OCI-LY7 (cell line): Measurements from ENCODE around the gene RAPGEF5. TPM values are rescaled to one million over a fixed set of nuclear protein-coding genes. Genes with fewer than 3 reads are reported as not detected.

Experiments used
- BruUV-seq: library from RNA; stranded (reverse); fragments of 400-500 nt; replicated peaks from 2 replicates; lab custom pipeline; 2021; lab: Mats Ljungman, UMichigan
- CTCF ChIA-PET: fragments of 300-600 bp; sonication (Branson Sonifier 250); formaldehyde crosslinking; loops from one replicate; lab custom pipeline; 2022; ENCODE audit warnings: antibody characterized with exemption; ENCODE audit not compliant: unreplicated experiment; lab: Charles Lee
- POLR2A ChIA-PET: fragments of 300-600 bp; sonication (Branson Sonifier 250); formaldehyde crosslinking; loops from one replicate; lab custom pipeline; 2022; ENCODE audit warnings: antibody characterized with exemption; lab: Charles Lee
- DNase-seq: peaks from one replicate; pipeline ENCODE4 v3.0.0-alpha.2; 2015; ENCODE audit warnings: low spot score
- H2AFZ ChIP-seq: fragments of 200-600 bp; sonication (generic), shearing (Covaris generic); 2 replicates; pipeline ENCODE4 v1.6.1; 2014; ENCODE audit warnings: mild to moderate bottlenecking, antibody characterized with exemption, low read length, moderate library complexity
- H3K27ac ChIP-seq: fragments of 200-600 bp; sonication (generic); 2 replicates; pipeline ENCODE4 v1.5.1; 2014; ENCODE audit warnings: mixed run types, low read depth, mild to moderate bottlenecking, moderate library complexity, low read length, inconsistent platforms; ENCODE audit not compliant: poor library complexity, severe bottlenecking
- H3K36me3 ChIP-seq: fragments of 200-600 bp; sonication (generic); 2 replicates; pipeline ENCODE4 v1.6.1; 2014; ENCODE audit warnings: mild to moderate bottlenecking, antibody characterized with exemption, low read length, moderate library complexity, mixed read lengths; ENCODE audit not compliant: insufficient read depth
- H3K4me1 ChIP-seq: fragments of 200-600 bp; sonication (generic); 2 replicates; pipeline ENCODE4 v1.5.1; 2014; ENCODE audit warnings: mild to moderate bottlenecking, low read length; ENCODE audit not compliant: insufficient read depth, poor library complexity, severe bottlenecking
- H3K4me2 ChIP-seq: fragments of 200-600 bp; sonication (generic); 2 replicates; pipeline ENCODE4 v1.6.1; 2014; ENCODE audit warnings: mild to moderate bottlenecking, low read length
- H3K4me3 ChIP-seq: fragments of 200-600 bp; sonication (generic); 2 replicates; pipeline ENCODE4 v1.5.1; 2014; ENCODE audit warnings: mild to moderate bottlenecking, low read depth, low read length; ENCODE audit not compliant: poor library complexity, severe bottlenecking
- H3K79me2 ChIP-seq: fragments of 200-600 bp; sonication (generic); 2 replicates; pipeline ENCODE4 v1.6.1; 2016; ENCODE audit warnings: low read depth, mild to moderate bottlenecking, low read length, moderate library complexity, mixed read lengths; ENCODE audit not compliant: insufficient read depth
- H3K9me2 ChIP-seq: fragments of 200-600 bp; sonication (generic); 2 replicates; pipeline ENCODE4 v1.6.1; 2016; ENCODE audit warnings: mild to moderate bottlenecking, low read length, mixed read lengths; ENCODE audit not compliant: insufficient read depth
- H3K9me3 ChIP-seq: fragments of 200-600 bp; sonication (generic); 2 replicates; pipeline ENCODE4 v1.6.1; 2014; ENCODE audit warnings: mild to moderate bottlenecking, mixed run types, low read length, mixed read lengths
- H4K20me1 ChIP-seq: fragments of 200-600 bp; sonication (generic); 2 replicates; pipeline ENCODE4 v1.6.1; 2014; ENCODE audit warnings: mild to moderate bottlenecking, antibody characterized with exemption, low read length, moderate library complexity, mixed read lengths; ENCODE audit not compliant: insufficient read depth
- EZH2phosphoT487 ChIP-seq: fragments of 200-600 bp; sonication (generic); IDR thresholded peaks from 2 replicates; pipeline ENCODE4 v1.6.1; 2018; ENCODE audit warnings: low read depth, borderline replicate concordance, mild to moderate bottlenecking, mixed run types, antibody characterized with exemption, low read length, moderate library complexity, mixed read lengths
- intact Hi-C: fragments of 100-400 bp; cut with micrococcal nuclease; formaldehyde crosslinking; loops from one replicate; pipeline ENCODE4 v1.10.0; 2022; ENCODE audit not compliant: unreplicated experiment
- total RNA-seq, 2 experiments: library from RNA; depleted of rRNA in 1 of 2; stranded (reverse); fragments of >200 nt in 1 of 2; shearing (Covaris generic) in 1 of 2; gene quantifications; 2 replicates each; pipeline ENCODE4 v1.2.3, GENCODE V29; 2014 to 2022
- TF ChIP-seq, protein P1 (sequence below): fragments of 200-600 bp; sonication (generic); conservative IDR thresholded peaks from 2 replicates; pipeline ENCODE4 v1.5.1; 2014; ENCODE audit warnings: mild to moderate bottlenecking, antibody characterized with exemption, low read length, moderate library complexity, mixed read lengths

The RAPGEF5 gene
- total RNA-seq, 2 experiments from 2014 or later: 114 to 115 TPM

DNA sequence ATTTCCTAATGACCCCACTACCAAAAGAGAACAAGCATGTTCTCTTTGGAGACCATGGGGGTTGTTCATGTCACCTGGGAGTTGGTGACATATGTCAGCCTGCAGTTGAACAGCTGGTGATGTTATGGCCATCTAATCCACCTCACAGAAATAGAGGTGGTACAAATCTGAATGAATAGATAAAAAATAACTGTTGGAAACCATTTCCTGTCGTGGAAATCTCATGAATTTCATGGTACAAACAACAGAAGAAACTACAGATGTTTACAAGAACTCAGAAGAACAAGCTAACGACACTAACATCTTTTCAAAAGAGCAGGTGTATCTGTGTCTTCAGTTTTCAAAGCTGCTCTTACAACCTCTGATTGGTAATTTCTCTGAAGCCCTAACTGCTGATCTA, 81.3 kb downstream of the RAPGEF5 start:
- POLR2A ChIA-PET: interaction anchor here (0.9 to 1.2 kb wide), 2 partner anchors 16 to 24 kb away, joined by 3 to 6 read pairs; no protein-coding TSS in a partner anchor
- H4K20me1 ChIP-seq: no peaks in the 10 kb centered on the region
- H3K4me3 ChIP-seq: no peak overlapping the region
- H3K27ac ChIP-seq: no peak overlapping the region
- H3K9me2 ChIP-seq: no peaks in the 10 kb centered on the region
- intact Hi-C loops: no loop called here
- H3K9me3 ChIP-seq: no peaks in the 10 kb centered on the region
- peaks cover 14% of the 10 kb centered on the region; the same call in 1 of the 2 replicates for H3K79me2 ChIP-seq
- no peaks in the 10 kb centered on the region for H3K4me1 ChIP-seq
- no peak for DNase-seq
- no peak overlapping the region for H2AFZ ChIP-seq
- no TSS peak for BruUV-seq
- H3K4me2 ChIP-seq: no peak overlapping the region
- peaks cover 90% of the 10 kb centered on the region for H3K36me3 ChIP-seq
- CTCF ChIA-PET: no interaction called here
- TF ChIP-seq, protein P1, sequence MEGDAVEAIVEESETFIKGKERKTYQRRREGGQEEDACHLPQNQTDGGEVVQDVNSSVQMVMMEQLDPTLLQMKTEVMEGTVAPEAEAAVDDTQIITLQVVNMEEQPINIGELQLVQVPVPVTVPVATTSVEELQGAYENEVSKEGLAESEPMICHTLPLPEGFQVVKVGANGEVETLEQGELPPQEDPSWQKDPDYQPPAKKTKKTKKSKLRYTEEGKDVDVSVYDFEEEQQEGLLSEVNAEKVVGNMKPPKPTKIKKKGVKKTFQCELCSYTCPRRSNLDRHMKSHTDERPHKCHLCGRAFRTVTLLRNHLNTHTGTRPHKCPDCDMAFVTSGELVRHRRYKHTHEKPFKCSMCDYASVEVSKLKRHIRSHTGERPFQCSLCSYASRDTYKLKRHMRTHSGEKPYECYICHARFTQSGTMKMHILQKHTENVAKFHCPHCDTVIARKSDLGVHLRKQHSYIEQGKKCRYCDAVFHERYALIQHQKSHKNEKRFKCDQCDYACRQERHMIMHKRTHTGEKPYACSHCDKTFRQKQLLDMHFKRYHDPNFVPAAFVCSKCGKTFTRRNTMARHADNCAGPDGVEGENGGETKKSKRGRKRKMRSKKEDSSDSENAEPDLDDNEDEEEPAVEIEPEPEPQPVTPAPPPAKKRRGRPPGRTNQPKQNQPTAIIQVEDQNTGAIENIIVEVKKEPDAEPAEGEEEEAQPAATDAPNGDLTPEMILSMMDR: no peak
- no peak for TF ChIP-seq EZH2phosphoT487

DNA sequence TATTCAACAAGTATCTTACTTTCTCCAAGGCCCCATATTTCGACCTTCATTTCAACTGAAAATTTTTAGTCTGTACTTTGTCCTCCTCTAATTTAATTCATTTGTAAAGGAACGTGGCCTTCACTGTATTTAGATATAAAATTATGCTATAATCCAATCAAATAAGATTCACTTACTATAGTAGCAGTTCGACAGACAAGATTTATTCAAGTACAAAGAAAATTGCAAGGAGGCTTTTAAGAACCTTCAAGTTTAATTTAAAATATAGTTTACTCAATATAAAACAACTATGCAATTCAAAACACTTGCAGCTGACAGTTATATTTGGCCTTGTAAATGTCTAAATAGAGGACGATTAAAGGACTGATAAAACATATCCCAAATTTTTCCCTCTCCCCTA, 85.6 kb downstream of the RAPGEF5 start:
- H3K9me2 ChIP-seq: no peaks in the 10 kb centered on the region
- no TSS peak for BruUV-seq
- ChIA-PET POLR2A (interaction anchor here (0.6 kb wide), 1 partner anchor 36 kb away, joined by 3 read pairs; no protein-coding TSS in a partner anchor), CTCF (no interaction called here)
- TF ChIP-seq EZH2phosphoT487: no peak
- TF ChIP-seq, protein P1: no peak
- peaks cover 20% of the 10 kb centered on the region; the same call in 1 of the 2 replicates for H3K79me2 ChIP-seq
- no peaks in the 10 kb centered on the region for H4K20me1 ChIP-seq
- no peak overlapping the region for H3K4me3 ChIP-seq
- H3K9me3 ChIP-seq: no peaks in the 10 kb centered on the region
- no peak overlapping the region for H3K4me2 ChIP-seq
- peaks cover 13% of the 10 kb centered on the region for H3K4me1 ChIP-seq
- peaks cover 89% of the 10 kb centered on the region for H3K36me3 ChIP-seq
- no peak overlapping the region for H2AFZ ChIP-seq
- H3K27ac ChIP-seq: no peak overlapping the region
- DNase-seq: no peak
- intact Hi-C loops: no loop called here

DNA sequence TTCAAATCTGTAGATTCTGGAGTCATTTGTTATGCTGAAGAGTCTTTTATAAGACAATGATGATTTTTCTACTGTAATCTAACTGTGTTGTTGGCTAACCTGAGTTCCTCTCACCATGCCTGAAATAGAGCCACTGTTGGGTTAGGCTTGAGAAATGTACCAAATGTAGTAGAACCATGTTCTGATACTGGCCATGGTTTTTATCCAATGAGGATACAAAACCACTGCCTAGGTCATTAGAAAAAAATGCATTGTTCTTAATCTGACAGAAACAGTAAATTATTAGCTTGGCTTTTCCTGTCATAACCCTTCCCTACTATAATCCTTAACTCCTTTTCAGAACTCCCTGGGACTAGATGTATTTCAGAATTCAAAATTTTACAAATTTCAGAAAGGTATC, 86.6 kb downstream of the RAPGEF5 start:
- Histone ChIP-seq H3K9me3 (no peaks in the 10 kb centered on the region), H2AFZ (no peak overlapping the region)
- CTCF ChIA-PET: no interaction called here

More for the DNA sequence above, 86.6 kb downstream of the RAPGEF5 start:
- Histone ChIP-seq H3K4me3 (no peak overlapping the region), H3K79me2 (peaks cover 18% of the 10 kb centered on the region; the same call in 1 of the 2 replicates), H3K9me2 (no peaks in the 10 kb centered on the region), H3K4me2 (no peak overlapping the region), H3K4me1 (peaks cover 13% of the 10 kb centered on the region), H3K36me3 (peaks cover 92% of the 10 kb centered on the region), H3K27ac (no peak overlapping the region), H4K20me1 (no peaks in the 10 kb centered on the region)
- TF ChIP-seq, protein P1: no peak
- TF ChIP-seq EZH2phosphoT487: no peak
- POLR2A ChIA-PET: interaction anchor here (0.5 kb wide), 1 partner anchor 109 kb away, joined by 3 read pairs; no protein-coding TSS in a partner anchor
- BruUV-seq: no TSS peak
- intact Hi-C loops: no loop called here
- DNase-seq: no peak
